Lower lobe of right lung (tissue), 2 donors: ENCODE data around the gene FGF10. TPM values are rescaled to one million over a fixed set of nuclear protein-coding genes. Genes with fewer than 3 reads are reported as not detected.

Experiments used
- ATAC-seq, 2 donors: fragments of 200-7000 bp; cut with Tn5 transposase; one replicate each; pipeline ENCODE4 v1.9.1; 2020 to 2022; ENCODE audit warnings: mild to moderate bottlenecking in 2 of 2, moderate library complexity in 2 of 2
- DNase-seq: peaks from one replicate; pipeline ENCODE4 v3.0.0-alpha.2; 2020
- H3K27ac ChIP-seq: fragments of 200-600 bp; one replicate; pipeline ENCODE4 v1.8.0; 2022
- H3K27me3 ChIP-seq: fragments of 200-600 bp; one replicate; pipeline ENCODE4 v1.8.0; 2022; ENCODE audit warnings: low read depth
- H3K36me3 ChIP-seq: fragments of 200-600 bp; one replicate; pipeline ENCODE4 v1.8.0; 2022; ENCODE audit warnings: mild to moderate bottlenecking
- H3K4me1 ChIP-seq: fragments of 200-600 bp; one replicate; pipeline ENCODE4 v1.8.0; 2022
- H3K4me3 ChIP-seq: fragments of 200-600 bp; one replicate; pipeline ENCODE4 v1.8.0; 2022; ENCODE audit warnings: mild to moderate bottlenecking
- H3K9me3 ChIP-seq: fragments of 200-600 bp; one replicate; pipeline ENCODE4 v1.8.0; 2022
- CTCF ChIP-seq: fragments of 200-600 bp; IDR thresholded peaks from one replicate; pipeline ENCODE4 v1.8.0; 2022; ENCODE audit warnings: antibody characterized with exemption, mild to moderate bottlenecking
- intact Hi-C: fragments of 100-400 bp; cut with DNase I; formaldehyde crosslinking; loops from one replicate; pipeline ENCODE4 v1.11.0; 2022
- total RNA-seq: library from RNA; stranded (reverse); fragmentation: NEBNext Ultra II Directional; extraction: Animal tissue kit (Norgen Biotek cat#: 25700); gene quantifications from one replicate; pipeline ENCODE4 v1.2.1, GENCODE V29; 2021
- donor health status: DM: no; HTN: yes; CAD: no; lungs with severe emphysema.

Gene FGF10
- total RNA-seq, 1 donor from 2014 or later = 7.6 TPM

GRCh38 chr5:44332285-44332971 lies 56.8 kb downstream of the FGF10 start:
- no peaks in the 10 kb centered on the region for H3K27me3 ChIP-seq
- no peak overlapping the region for H3K27ac ChIP-seq
- DNase-seq (no peak), ATAC-seq (peak; percentile 70 to 72)
- H3K36me3 ChIP-seq = no peaks in the 10 kb centered on the region
- intact Hi-C loops = loop anchor here (10.0 kb wide), 1 partner anchor 598 kb away; no protein-coding TSS in a partner anchor
- TF ChIP-seq CTCF = peak; percentile 55
- H3K9me3 ChIP-seq = no peaks in the 10 kb centered on the region
- no peaks in the 10 kb centered on the region for H3K4me1 ChIP-seq
- no peak overlapping the region for H3K4me3 ChIP-seq

- Histone ChIP-seq H3K27ac (no peak overlapping the region), H3K4me1 (no peaks in the 10 kb centered on the region), H3K27me3 (no peaks in the 10 kb centered on the region), H3K4me3 (no peak overlapping the region), H3K9me3 (no peaks in the 10 kb centered on the region), H3K36me3 (no peaks in the 10 kb centered on the region)
- intact Hi-C loops = loop anchor here (10.0 kb wide), 1 partner anchor 597 kb away; no protein-coding TSS in a partner anchor
- ATAC-seq (peak in 1 of 2 donors; percentile 23), DNase-seq (no peak)
- TF ChIP-seq CTCF = no peak
Observed at GRCh38 chr5:44331471-44332050, 57.7 kb downstream of the FGF10 start.

- Histone ChIP-seq H3K36me3 (no peaks in the 10 kb centered on the region), H3K9me3 (no peaks in the 10 kb centered on the region), H3K4me3 (no peak overlapping the region), H3K27me3 (no peaks in the 10 kb centered on the region), H3K4me1 (no peaks in the 10 kb centered on the region), H3K27ac (no peak overlapping the region)
- no peak for TF ChIP-seq CTCF
- intact Hi-C loops = loop anchor here (10.0 kb wide), 1 partner anchor 595 kb away; no protein-coding TSS in a partner anchor
- DNase-seq (no peak), ATAC-seq (no peak)
Observed at GRCh38 chr5:44329716-44330115, 59.5 kb downstream of the FGF10 start.

- intact Hi-C loops = no loop called here
- TF ChIP-seq CTCF = no peak
- Histone ChIP-seq H3K4me1 (no peaks in the 10 kb centered on the region), H3K27me3 (no peaks in the 10 kb centered on the region), H3K27ac (no peak overlapping the region), H3K9me3 (no peaks in the 10 kb centered on the region), H3K36me3 (no peaks in the 10 kb centered on the region), H3K4me3 (no peak overlapping the region)
- DNase-seq = no peak
- no peak for ATAC-seq
Observed at GRCh38 chr5:44321144-44321725, 68.0 kb downstream of the FGF10 start.

- intact Hi-C loops = no loop called here
- Histone ChIP-seq H3K4me3 (no peak overlapping the region), H3K27ac (no peak overlapping the region), H3K4me1 (no peaks in the 10 kb centered on the region), H3K9me3 (no peaks in the 10 kb centered on the region), H3K36me3 (no peaks in the 10 kb centered on the region), H3K27me3 (no peaks in the 10 kb centered on the region)
- DNase-seq = no peak
- ATAC-seq = peak; percentile 69 to 90
- no peak for TF ChIP-seq CTCF
Observed at GRCh38 chr5:44320188-44320587, 69.0 kb downstream of the FGF10 start.
